ENCODE measurements around the gene KDM7A.

DNA sequence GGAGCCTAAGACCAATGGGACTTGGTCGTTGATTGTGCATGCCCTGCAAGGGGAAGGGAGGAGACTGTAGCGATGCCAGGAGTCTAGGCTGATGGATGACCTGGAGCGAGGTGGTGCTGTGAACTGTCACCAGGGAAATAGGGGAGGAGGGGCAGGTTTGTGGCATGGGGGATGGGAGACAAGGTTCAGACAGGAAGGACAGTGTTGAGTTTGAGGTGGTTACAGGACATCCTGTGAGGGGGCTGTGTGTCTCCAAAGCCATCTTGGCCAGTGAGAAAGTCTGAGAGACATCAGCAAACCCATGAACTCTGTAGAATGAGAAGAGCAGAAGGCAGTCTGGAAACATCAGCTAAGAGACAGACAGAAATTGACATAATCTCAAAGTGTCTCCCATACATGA lies 38.5 kb upstream of the KDM7A start:
- TF ChIP-seq ZNF565 (CRISPR knock-in tag; conservative IDR thresholded peaks at IDR 0.05; ENCODE audit: low read depth) (no peak), ARNTL (CRISPR knock-in tag; IDR thresholded peaks at IDR 0.05; ENCODE audit: borderline replicate concordance, low read depth) (no peak), CSRNP3 (CRISPR knock-in tag; IDR thresholded peaks at IDR 0.05) (no peak), PATZ1 (CRISPR knock-in tag; IDR thresholded peaks at IDR 0.05; ENCODE audit: borderline replicate concordance) (no peak), ZFP30 (CRISPR knock-in tag; IDR thresholded peaks at IDR 0.05) (no peak), RARB (CRISPR knock-in tag; IDR thresholded peaks at IDR 0.05) (no peak), SNAI2 (CRISPR knock-in tag; IDR thresholded peaks at IDR 0.05) (no peak), CSDC2 (CRISPR knock-in tag; IDR thresholded peaks at IDR 0.05) (no peak), POU6F1 (CRISPR knock-in tag; IDR thresholded peaks at IDR 0.05; ENCODE audit: borderline replicate concordance, low read depth) (no peak), CREB5 (CRISPR knock-in tag; IDR thresholded peaks at IDR 0.05; ENCODE audit: low read depth) (no peak), TCF4 (CRISPR knock-in tag; IDR thresholded peaks at IDR 0.05; ENCODE audit: borderline replicate concordance) (no peak), PPARA (CRISPR knock-in tag; IDR thresholded peaks at IDR 0.05; ENCODE audit: borderline replicate concordance) (no peak)

All from SK-N-SH treated with all-trans-retinoic acid at 6 μM for 48 hours (cell line).